MM.1S (cell line): ENCODE measurements around the gene EPB41L2.

Experiments used
- DNase-seq: peaks from one replicate; pipeline ENCODE4 v3.0.0-alpha.2; 2015
- H2AFZ ChIP-seq: fragments of 300-600 bp; sonication (generic); 2 replicates; pipeline ENCODE4 v1.6.0; 2016; ENCODE audit warnings: antibody characterized with exemption, low read length
- H3F3A ChIP-seq: fragments of 300-600 bp; sonication (generic); 2 replicates; pipeline ENCODE4 v1.6.1; 2016; ENCODE audit warnings: mild to moderate bottlenecking, antibody characterized with exemption, low read length, moderate library complexity, mixed read lengths; ENCODE audit not compliant: insufficient read depth
- H3K27ac ChIP-seq: fragments of 300-600 bp; sonication (generic); 2 replicates; pipeline ENCODE4 v1.5.1; 2016; ENCODE audit warnings: mild to moderate bottlenecking, low read length
- H3K27me3 ChIP-seq: fragments of 300-600 bp; sonication (generic); replicated peaks from 2 replicates; pipeline ENCODE4 v1.6.0; 2016; ENCODE audit warnings: low read length; ENCODE audit not compliant: insufficient read depth
- H3K36me3 ChIP-seq: fragments of 300-600 bp; sonication (generic); replicated peaks from 2 replicates; pipeline ENCODE4 v1.6.1; 2016; ENCODE audit warnings: mild to moderate bottlenecking, low read length, mixed read lengths; ENCODE audit not compliant: insufficient read depth
- H3K4me1 ChIP-seq: fragments of 300-600 bp; sonication (generic); 2 replicates; pipeline ENCODE4 v1.6.1; 2016; ENCODE audit warnings: low read length, mixed read lengths
- H3K4me2 ChIP-seq: fragments of 300-600 bp; sonication (generic); 2 replicates; pipeline ENCODE4 v1.6.0; 2016; ENCODE audit warnings: low read depth, low read length
- H3K4me3 ChIP-seq: fragments of 300-600 bp; sonication (generic); 2 replicates; pipeline ENCODE4 v1.5.1; 2016; ENCODE audit warnings: low read length, mixed read lengths
- H3K79me2 ChIP-seq: fragments of 300-600 bp; sonication (generic); 2 replicates; pipeline ENCODE4 v1.6.1; 2016; ENCODE audit warnings: mixed run types, low read length, mixed read lengths
- H3K9ac ChIP-seq: fragments of 300-600 bp; sonication (generic); 2 replicates; pipeline ENCODE4 v1.6.1; 2016; ENCODE audit warnings: low read length, mixed read lengths
- H3K9me2 ChIP-seq: fragments of 300-600 bp; sonication (generic); replicated peaks from 2 replicates; pipeline ENCODE4 v1.6.1; 2016; ENCODE audit warnings: mild to moderate bottlenecking, low read length, mixed read lengths; ENCODE audit not compliant: insufficient read depth
- H3K9me3 ChIP-seq: fragments of 300-600 bp; sonication (generic); replicated peaks from 2 replicates; pipeline ENCODE4 v1.6.1; 2016; ENCODE audit warnings: mild to moderate bottlenecking, low read length, mixed read lengths; ENCODE audit not compliant: insufficient read depth
- H4K20me1 ChIP-seq: fragments of 300-600 bp; sonication (generic); 2 replicates; pipeline ENCODE4 v1.6.1; 2016; ENCODE audit warnings: mild to moderate bottlenecking, low read length, moderate library complexity, mixed read lengths; ENCODE audit not compliant: insufficient read depth
- EZH2 ChIP-seq: fragments of 300-600 bp; sonication (generic); optimal IDR thresholded peaks from 2 replicates; pipeline ENCODE3; 2017; ENCODE audit warnings: low read depth, mild to moderate bottlenecking, antibody characterized with exemption, low read length, mixed read lengths
- EZH2phosphoT487 ChIP-seq: fragments of 300-600 bp; sonication (generic); IDR thresholded peaks from 2 replicates; pipeline ENCODE4 v1.6.1; 2018; ENCODE audit warnings: antibody characterized with exemption, low read length
- TF ChIP-seq, protein P1 (sequence below): fragments of 300-600 bp; sonication (generic); IDR thresholded peaks from 2 replicates; pipeline ENCODE4 v1.5.1; 2016; ENCODE audit warnings: antibody characterized with exemption, low read length, mixed read lengths

The EPB41L2 gene

DNA sequence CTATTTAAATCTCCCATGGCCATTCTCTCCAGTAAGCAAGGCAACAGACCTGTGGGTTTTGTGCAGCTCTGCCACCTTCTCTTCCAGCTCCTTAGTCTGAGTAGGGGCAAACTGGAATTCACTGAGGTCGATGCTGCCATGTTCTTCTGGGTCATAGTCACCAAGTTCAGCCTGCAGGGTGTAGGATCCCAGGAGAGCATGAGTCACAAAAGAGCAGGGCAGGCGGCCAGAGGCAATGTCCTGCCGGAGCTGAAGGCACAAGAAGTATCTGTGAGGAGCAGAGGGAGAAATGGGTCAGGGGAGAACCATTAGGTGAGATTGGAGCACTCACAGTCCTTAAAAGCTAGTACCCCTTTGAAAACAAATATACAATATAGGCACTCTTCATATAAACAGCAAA, 162.1 kb downstream of the EPB41L2 start:
- Histone ChIP-seq H4K20me1 (no peaks in the 10 kb centered on the region), H3K27ac (no peak overlapping the region), H3K9me3 (no peaks in the 10 kb centered on the region), H3K4me2 (no peak overlapping the region), H3F3A (no peaks in the 10 kb centered on the region), H3K9ac (no peak overlapping the region), H3K4me3 (no peak overlapping the region), H3K79me2 (no peaks in the 10 kb centered on the region), H2AFZ (no peak overlapping the region), H3K9me2 (no peaks in the 10 kb centered on the region), H3K4me1 (no peaks in the 10 kb centered on the region), H3K36me3 (no peaks in the 10 kb centered on the region), H3K27me3 (no peaks in the 10 kb centered on the region)
- DNase-seq: no peak
- TF ChIP-seq, protein P1, sequence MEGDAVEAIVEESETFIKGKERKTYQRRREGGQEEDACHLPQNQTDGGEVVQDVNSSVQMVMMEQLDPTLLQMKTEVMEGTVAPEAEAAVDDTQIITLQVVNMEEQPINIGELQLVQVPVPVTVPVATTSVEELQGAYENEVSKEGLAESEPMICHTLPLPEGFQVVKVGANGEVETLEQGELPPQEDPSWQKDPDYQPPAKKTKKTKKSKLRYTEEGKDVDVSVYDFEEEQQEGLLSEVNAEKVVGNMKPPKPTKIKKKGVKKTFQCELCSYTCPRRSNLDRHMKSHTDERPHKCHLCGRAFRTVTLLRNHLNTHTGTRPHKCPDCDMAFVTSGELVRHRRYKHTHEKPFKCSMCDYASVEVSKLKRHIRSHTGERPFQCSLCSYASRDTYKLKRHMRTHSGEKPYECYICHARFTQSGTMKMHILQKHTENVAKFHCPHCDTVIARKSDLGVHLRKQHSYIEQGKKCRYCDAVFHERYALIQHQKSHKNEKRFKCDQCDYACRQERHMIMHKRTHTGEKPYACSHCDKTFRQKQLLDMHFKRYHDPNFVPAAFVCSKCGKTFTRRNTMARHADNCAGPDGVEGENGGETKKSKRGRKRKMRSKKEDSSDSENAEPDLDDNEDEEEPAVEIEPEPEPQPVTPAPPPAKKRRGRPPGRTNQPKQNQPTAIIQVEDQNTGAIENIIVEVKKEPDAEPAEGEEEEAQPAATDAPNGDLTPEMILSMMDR: no peak
- no peak for TF ChIP-seq EZH2phosphoT487
- no peak for TF ChIP-seq EZH2

DNA sequence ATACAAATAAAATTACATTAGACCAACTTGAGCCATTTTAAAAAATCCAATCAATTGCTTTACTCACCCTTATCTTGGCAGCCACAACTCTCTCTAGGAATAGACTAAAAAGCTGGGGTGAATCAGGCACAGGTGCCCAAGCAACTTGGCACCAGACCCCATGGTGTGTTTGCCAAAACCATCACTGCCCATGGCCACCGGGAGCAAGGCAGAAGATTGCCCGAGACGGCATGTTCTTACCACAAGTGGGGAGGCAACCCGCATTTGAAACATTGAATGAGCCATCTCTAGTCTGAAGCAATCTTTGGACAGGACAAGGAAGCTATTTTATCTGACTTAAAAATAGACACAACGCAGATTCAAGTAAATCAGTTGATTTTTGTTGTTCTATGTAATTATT, 166.8 kb downstream of the EPB41L2 start:
- Histone ChIP-seq H3K9ac (no peak overlapping the region), H4K20me1 (no peaks in the 10 kb centered on the region), H3K27me3 (no peaks in the 10 kb centered on the region), H3K9me2 (no peaks in the 10 kb centered on the region), H3K4me1 (no peaks in the 10 kb centered on the region), H3K9me3 (no peaks in the 10 kb centered on the region), H3K4me2 (no peak overlapping the region), H3K36me3 (no peaks in the 10 kb centered on the region), H3K27ac (no peak overlapping the region), H3F3A (no peaks in the 10 kb centered on the region), H2AFZ (no peak overlapping the region), H3K4me3 (no peak overlapping the region), H3K79me2 (no peaks in the 10 kb centered on the region)
- TF ChIP-seq EZH2 (no peak), EZH2phosphoT487 (no peak)
- TF ChIP-seq, protein P1: no peak
- DNase-seq: no peak

DNA sequence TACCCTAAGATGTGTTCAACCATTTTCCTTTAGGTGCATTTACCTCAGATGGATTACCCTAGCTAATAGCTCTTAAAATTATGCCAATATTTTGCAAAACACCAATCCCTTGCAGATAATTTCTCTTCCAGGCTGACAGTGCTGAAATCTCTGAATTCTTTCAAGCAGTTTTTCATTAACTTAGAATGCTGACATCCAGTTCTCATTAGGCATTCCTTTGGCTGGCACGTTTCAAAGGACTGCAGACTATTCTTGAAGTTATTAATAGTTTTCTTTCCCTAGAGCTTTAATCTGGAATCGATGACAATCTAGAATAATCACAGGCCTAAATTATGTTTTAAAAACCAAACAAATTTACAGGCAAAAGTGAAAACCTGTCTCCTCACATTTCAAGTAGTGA, 167.5 kb downstream of the EPB41L2 start:
- Histone ChIP-seq H3K36me3 (no peaks in the 10 kb centered on the region), H4K20me1 (no peaks in the 10 kb centered on the region), H2AFZ (no peak overlapping the region), H3K9me3 (no peaks in the 10 kb centered on the region), H3F3A (no peaks in the 10 kb centered on the region), H3K4me3 (no peak overlapping the region), H3K4me2 (no peak overlapping the region), H3K4me1 (no peaks in the 10 kb centered on the region), H3K27me3 (no peaks in the 10 kb centered on the region), H3K9ac (no peak overlapping the region), H3K9me2 (no peaks in the 10 kb centered on the region), H3K79me2 (no peaks in the 10 kb centered on the region), H3K27ac (no peak overlapping the region)
- no peak for DNase-seq
- no peak for TF ChIP-seq EZH2phosphoT487
- TF ChIP-seq, protein P1: no peak
- no peak for TF ChIP-seq EZH2

DNA sequence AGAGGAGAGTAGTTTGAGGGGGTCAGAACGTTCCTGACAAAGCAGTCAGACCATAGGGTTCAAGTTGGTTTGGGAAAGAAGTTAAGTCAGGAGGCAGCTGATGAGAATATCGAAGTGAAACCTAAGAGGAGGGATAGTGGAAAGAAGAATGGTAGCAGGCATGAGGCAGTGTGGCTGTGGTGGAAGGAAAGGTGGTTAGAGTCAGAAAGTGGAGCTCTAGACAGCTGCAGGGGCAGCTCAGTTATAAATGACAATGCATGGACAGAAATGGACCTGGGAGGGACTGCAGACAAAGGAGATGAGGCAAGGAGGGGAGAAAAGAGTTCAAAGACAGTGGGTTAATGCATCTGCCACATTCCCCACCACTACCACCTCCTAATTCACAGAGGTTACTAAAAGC, 169.3 kb downstream of the EPB41L2 start:
- H3K9ac ChIP-seq: no peak overlapping the region
- no peak overlapping the region for H3K4me2 ChIP-seq
- no peak overlapping the region for H3K4me3 ChIP-seq
- H3K4me1 ChIP-seq: no peaks in the 10 kb centered on the region
- H2AFZ ChIP-seq: no peak overlapping the region
- no peaks in the 10 kb centered on the region for H3K9me2 ChIP-seq
- no peaks in the 10 kb centered on the region for H3K79me2 ChIP-seq
- H3K27ac ChIP-seq: no peak overlapping the region
- no peaks in the 10 kb centered on the region for H3K27me3 ChIP-seq
- no peaks in the 10 kb centered on the region for H3K9me3 ChIP-seq
- TF ChIP-seq, protein P1: no peak
- TF ChIP-seq EZH2phosphoT487 (no peak), EZH2 (no peak)
- H3F3A ChIP-seq: no peaks in the 10 kb centered on the region
- H4K20me1 ChIP-seq: no peaks in the 10 kb centered on the region
- H3K36me3 ChIP-seq: no peaks in the 10 kb centered on the region
- no peak for DNase-seq
